SH-SY5Y (cell line): ENCODE data around the gene CGB5.

Experiments used
- GATA2 ChIP-seq: IDR thresholded peaks from 2 replicates; pipeline ENCODE4 v1.6.1; 2011; ENCODE audit warnings: mild to moderate bottlenecking, low read depth, low read length
- GATA3 ChIP-seq: IDR thresholded peaks from 2 replicates; pipeline ENCODE4 v1.6.1; 2011; ENCODE audit warnings: low read depth, mild to moderate bottlenecking, low read length, moderate library complexity

DNA sequence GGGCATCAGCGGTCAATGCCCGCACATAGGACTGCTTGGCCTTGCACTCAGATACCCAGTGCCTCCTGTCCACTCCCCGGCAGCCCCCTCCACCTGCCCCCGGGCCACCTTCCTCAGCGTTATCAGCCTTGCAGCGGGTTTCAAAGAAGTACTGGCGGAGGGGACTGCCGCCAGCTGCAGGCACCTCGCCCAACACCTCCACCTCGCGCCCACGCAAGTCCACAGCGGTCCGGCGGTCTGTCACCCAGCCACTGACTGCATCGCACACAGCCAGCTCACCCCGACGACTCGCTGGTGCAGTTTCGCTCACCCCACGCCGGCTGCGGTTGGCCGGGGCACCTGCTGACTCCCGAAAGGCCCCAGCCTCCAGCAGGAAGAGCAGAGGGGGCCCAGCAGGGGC lies 17.8 kb downstream of the CGB5 start:
- TF ChIP-seq GATA2 = no peak
- TF ChIP-seq GATA3 = no peak
